Activated T-helper 1 cell treated with anti-CD3 and anti-CD28 coated beads, Interleukin-12 subunit alpha, Interleukin-12 subunit beta, Interleukin-2, Interleukin-4 antibody, amounts not matched to agents 30 ng/mL and 10 ng/mL and 1 ng/mL, durations not matched to agents 14 hours and 24 hours and 36 hours (primary cell): ENCODE data around the gene FBXW9. TPM values are rescaled to one million over a fixed set of nuclear protein-coding genes. Genes with fewer than 3 reads are reported as not detected.
"Not testable (repeated sequence)": the region's sequence is repeated elsewhere in the genome, so short reads cannot be mapped to it uniquely, and the experiment has no call there.

Source experiments
- DNase-seq: peaks from one replicate; pipeline ENCODE4 v3.0.0; 2021; ENCODE audit warnings: low spot score
- H3K27ac Mint-ChIP-seq: one replicate; pipeline ENCODE4 v1.8.0; 2021; ENCODE audit warnings: mild to moderate bottlenecking, mixed read lengths
- H3K27me3 Mint-ChIP-seq: one replicate; pipeline ENCODE4 v1.8.0; 2022; ENCODE audit warnings: mild to moderate bottlenecking, moderate library complexity, mixed read lengths; ENCODE audit not compliant: insufficient read depth
- H3K36me3 Mint-ChIP-seq: one replicate; pipeline ENCODE4 v1.8.0; 2021; ENCODE audit warnings: low read depth, mixed read lengths
- H3K4me1 Mint-ChIP-seq: one replicate; pipeline ENCODE4 v1.8.0; 2021; ENCODE audit warnings: low read depth, mixed read lengths
- H3K4me3 Mint-ChIP-seq: one replicate; pipeline ENCODE4 v1.8.0; 2021; ENCODE audit warnings: mild to moderate bottlenecking, moderate library complexity, mixed read lengths
- H3K9me3 Mint-ChIP-seq: one replicate; pipeline ENCODE4 v1.8.0; 2021; ENCODE audit warnings: mixed read lengths
- intact Hi-C: fragments of 100-400 bp; cut with micrococcal nuclease; formaldehyde crosslinking; loops from one replicate; pipeline ENCODE4 v1.15.1; 2024
- total RNA-seq: library from RNA; stranded (reverse); gene quantifications from 2 replicates; pipeline ENCODE4 v1.2.3, GENCODE V29; 2022

FBXW9 gene
- total RNA-seq, 1 donor from 2014 or later: 11.8 TPM

DNA sequence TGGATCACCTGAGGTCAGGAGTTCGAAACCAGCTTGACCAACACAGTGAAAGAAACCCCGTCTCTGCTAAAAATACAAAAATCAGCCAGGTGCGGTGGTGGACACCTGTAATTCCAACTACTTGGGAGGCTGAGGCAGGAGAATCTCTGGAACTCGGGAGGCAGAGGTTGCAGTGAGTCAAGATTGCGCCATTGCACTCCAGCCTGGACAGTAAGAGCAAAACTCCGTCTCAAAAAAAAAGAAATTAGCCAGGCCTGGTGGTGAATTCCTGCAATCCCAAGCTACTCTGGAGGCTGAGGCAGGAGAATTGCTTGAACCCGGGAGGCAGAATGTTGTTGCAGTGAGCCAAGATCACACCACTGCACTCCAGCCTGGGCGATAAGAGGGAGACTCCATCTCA, 12.2 kb upstream of the FBXW9 start:
- Mint-ChIP-seq H3K9me3 (no peaks in the 10 kb centered on the region), H3K36me3 (peaks cover 40% of the 10 kb centered on the region), H3K27me3 (no peaks in the 10 kb centered on the region), H3K4me3 (no peak overlapping the region), H3K27ac (no peak overlapping the region), H3K4me1 (no peaks in the 10 kb centered on the region)
- DNase-seq: no peak
- intact Hi-C loops: no loop called here

GRCh38 chr19:12706332-12706718, 9.9 kb upstream of the FBXW9 start:
- Mint-ChIP-seq H3K4me3 (no peak overlapping the region), H3K27me3 (no peaks in the 10 kb centered on the region), H3K4me1 (no peaks in the 10 kb centered on the region), H3K9me3 (no peaks in the 10 kb centered on the region), H3K27ac (no peak overlapping the region), H3K36me3 (peaks cover 40% of the 10 kb centered on the region)
- intact Hi-C loops: no loop called here
- DNase-seq: no peak

- Mint-ChIP-seq H3K4me3 (no peak overlapping the region), H3K4me1 (no peaks in the 10 kb centered on the region), H3K27ac (no peak overlapping the region), H3K27me3 (no peaks in the 10 kb centered on the region), H3K9me3 (no peaks in the 10 kb centered on the region), H3K36me3 (peaks cover 40% of the 10 kb centered on the region)
- no peak for DNase-seq
- intact Hi-C loops: no loop called here
Observed at GRCh38 chr19:12705654-12706331, 9.4 kb upstream of the FBXW9 start.

GRCh38 chr19:12705169-12705568, 8.7 kb upstream of the FBXW9 start:
- Mint-ChIP-seq H3K27me3 (no peaks in the 10 kb centered on the region), H3K4me1 (no peaks in the 10 kb centered on the region), H3K36me3 (peaks cover 36% of the 10 kb centered on the region), H3K4me3 (no peak overlapping the region), H3K27ac (no peak overlapping the region), H3K9me3 (no peaks in the 10 kb centered on the region)
- DNase-seq: no peak
- intact Hi-C loops: no loop called here

- Mint-ChIP-seq H3K9me3 (no peaks in the 10 kb centered on the region), H3K27me3 (no peaks in the 10 kb centered on the region), H3K4me1 (peaks cover 4% of the 10 kb centered on the region), H3K36me3 (peaks cover 40% of the 10 kb centered on the region), H3K27ac (no peak overlapping the region), H3K4me3 (no peak overlapping the region)
- intact Hi-C loops: no loop called here
- DNase-seq: no peak
Observed at GRCh38 chr19:12703046-12703445, 6.6 kb upstream of the FBXW9 start.

DNA sequence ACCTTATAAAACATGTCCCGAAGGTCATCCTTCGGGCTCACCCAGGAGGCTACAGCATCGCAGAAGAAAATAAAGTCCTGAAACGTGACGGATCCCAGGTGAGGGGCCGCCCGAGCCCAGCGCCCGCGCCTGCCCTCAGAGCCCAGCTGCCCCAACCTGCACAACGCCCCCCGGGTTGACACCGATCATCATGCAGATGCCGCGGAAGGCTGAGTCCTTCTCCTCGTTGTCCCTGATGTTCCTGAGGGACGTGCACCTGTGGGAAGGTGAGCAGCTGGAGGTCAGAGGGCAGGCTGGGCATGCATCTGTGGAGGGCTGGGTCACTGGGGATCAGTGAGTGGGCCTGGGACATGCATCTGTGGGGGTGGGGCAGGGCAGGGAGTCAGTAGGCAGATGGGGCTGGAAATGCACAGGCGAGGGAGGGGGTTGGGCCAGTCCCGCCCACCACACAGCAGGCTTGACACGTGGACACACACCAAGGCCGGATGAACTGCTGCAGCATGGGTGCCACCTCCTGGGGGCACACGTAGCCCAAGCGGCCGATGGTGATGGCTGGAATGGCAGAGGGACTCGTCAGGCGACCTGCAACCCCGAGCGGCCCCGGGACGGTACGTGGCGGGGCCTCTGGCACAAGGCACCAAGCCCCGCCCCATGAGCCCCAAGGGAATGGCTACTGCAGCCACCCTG, 5.3 kb upstream of the FBXW9 start:
- intact Hi-C loops: no loop called here
- H3K27me3 Mint-ChIP-seq: no peaks in the 10 kb centered on the region
- no peak overlapping the region for H3K27ac Mint-ChIP-seq
- H3K36me3 Mint-ChIP-seq: peaks cover 41% of the 10 kb centered on the region
- H3K4me3 Mint-ChIP-seq: no peak overlapping the region
- no peak for DNase-seq
- no peaks in the 10 kb centered on the region for H3K9me3 Mint-ChIP-seq
- H3K4me1 Mint-ChIP-seq: peaks cover 7% of the 10 kb centered on the region

- no peak for DNase-seq
- Mint-ChIP-seq H3K4me3 (peak overlapping the region; percentile 79), H3K4me1 (peaks cover 11% of the 10 kb centered on the region), H3K9me3 (no peaks in the 10 kb centered on the region), H3K27ac (peak overlapping the region; percentile 65), H3K36me3 (peaks cover 22% of the 10 kb centered on the region), H3K27me3 (no peaks in the 10 kb centered on the region)
- intact Hi-C loops: no loop called here
Observed at GRCh38 chr19:12698138-12698537, 1.7 kb upstream of the FBXW9 start.

GRCh38 chr19:12697425-12697824, 994 bp upstream of the FBXW9 start:
- not testable (repeated sequence) for H3K27ac Mint-ChIP-seq

GRCh38 chr19:12695997-12696365, 450 bp downstream of the FBXW9 start:
- no peaks in the 10 kb centered on the region for H3K27me3 Mint-ChIP-seq
- peaks cover 14% of the 10 kb centered on the region for H3K36me3 Mint-ChIP-seq
- H3K27ac Mint-ChIP-seq: peak overlapping the region; percentile 93
- H3K4me1 Mint-ChIP-seq: peaks cover 11% of the 10 kb centered on the region
- intact Hi-C loops: loop anchor here (1.0 kb wide), 7 partner anchors 15 to 1191 kb away; partner anchors contain the start of genes DHPS, GET3, RNASEH2A and ZNF653
- peak overlapping the region; percentile 89 for H3K4me3 Mint-ChIP-seq
- DNase-seq: peak; percentile 21
- no peaks in the 10 kb centered on the region for H3K9me3 Mint-ChIP-seq

More at GRCh38 chr19:12697425-12697824, 994 bp upstream of the FBXW9 start:
- H3K27me3 Mint-ChIP-seq, intact Hi-C loops, DNase-seq, H3K9me3 Mint-ChIP-seq: not testable (repeated sequence)
- H3K36me3 Mint-ChIP-seq: peaks cover 19% of the 10 kb centered on the region
- H3K4me1 Mint-ChIP-seq: peaks cover 11% of the 10 kb centered on the region
- peak overlapping the region; percentile 56 for H3K4me3 Mint-ChIP-seq

DNA sequence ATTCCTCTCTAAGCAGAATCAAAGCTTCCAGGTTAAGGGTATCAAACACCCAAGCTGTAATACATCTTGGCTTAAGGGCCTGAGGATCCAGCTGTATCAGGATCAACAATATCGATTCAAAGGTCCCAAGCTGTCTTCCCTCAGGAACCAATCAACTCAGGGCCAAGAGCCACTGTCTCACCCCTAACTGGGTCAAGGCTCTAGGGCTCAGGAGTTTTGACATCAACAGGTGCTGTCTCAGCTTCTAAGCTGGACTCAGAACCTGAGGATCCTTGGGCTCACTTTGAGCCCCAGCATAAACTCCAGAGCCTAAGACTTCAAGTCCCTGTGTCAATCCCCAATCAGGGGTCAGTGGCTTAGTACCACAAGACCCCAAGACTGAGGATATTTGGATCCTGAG, 917 bp downstream of the FBXW9 start:
- DNase-seq: no peak
- peaks cover 14% of the 10 kb centered on the region for H3K36me3 Mint-ChIP-seq
- H3K9me3 Mint-ChIP-seq: no peaks in the 10 kb centered on the region
- no peaks in the 10 kb centered on the region for H3K27me3 Mint-ChIP-seq
- peak overlapping the region; percentile 89 for H3K4me3 Mint-ChIP-seq
- H3K27ac Mint-ChIP-seq: peak overlapping the region; percentile 52
- intact Hi-C loops: no loop called here
- H3K4me1 Mint-ChIP-seq: peaks cover 11% of the 10 kb centered on the region

DNA sequence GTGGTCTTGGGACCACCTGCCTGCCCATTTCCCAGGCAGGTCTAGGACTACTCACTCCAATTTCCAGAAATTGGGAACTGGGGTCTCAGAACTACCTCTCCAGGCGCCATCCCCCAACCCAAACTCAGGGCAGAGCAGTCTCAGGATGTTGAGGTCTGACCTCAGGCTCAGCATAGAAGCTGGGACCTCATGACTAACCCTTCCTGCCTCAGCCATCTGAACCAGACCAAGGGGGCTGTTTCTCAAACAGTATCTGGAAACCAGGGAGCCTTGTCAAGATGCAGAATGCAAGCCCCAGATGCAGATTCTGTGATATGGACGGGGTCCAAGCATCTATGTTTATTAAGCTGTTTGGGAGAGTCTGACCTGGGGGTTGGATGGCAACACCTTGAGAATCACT, 1.3 kb downstream of the FBXW9 start:
- H3K36me3 Mint-ChIP-seq: peaks cover 14% of the 10 kb centered on the region
- intact Hi-C loops: no loop called here
- peak overlapping the region; percentile 89 for H3K4me3 Mint-ChIP-seq
- no peak for DNase-seq
- H3K27ac Mint-ChIP-seq: no peak overlapping the region
- H3K9me3 Mint-ChIP-seq: no peaks in the 10 kb centered on the region
- H3K4me1 Mint-ChIP-seq: peaks cover 11% of the 10 kb centered on the region
- H3K27me3 Mint-ChIP-seq: no peaks in the 10 kb centered on the region

- Mint-ChIP-seq H3K9me3 (no peaks in the 10 kb centered on the region), H3K4me1 (peaks cover 11% of the 10 kb centered on the region), H3K36me3 (peaks cover 13% of the 10 kb centered on the region), H3K27ac (no peak overlapping the region), H3K4me3 (peak overlapping the region; percentile 89), H3K27me3 (no peaks in the 10 kb centered on the region)
- no peak for DNase-seq
- intact Hi-C loops: no loop called here
Observed at GRCh38 chr19:12694641-12695040, 1.8 kb downstream of the FBXW9 start.

DNA sequence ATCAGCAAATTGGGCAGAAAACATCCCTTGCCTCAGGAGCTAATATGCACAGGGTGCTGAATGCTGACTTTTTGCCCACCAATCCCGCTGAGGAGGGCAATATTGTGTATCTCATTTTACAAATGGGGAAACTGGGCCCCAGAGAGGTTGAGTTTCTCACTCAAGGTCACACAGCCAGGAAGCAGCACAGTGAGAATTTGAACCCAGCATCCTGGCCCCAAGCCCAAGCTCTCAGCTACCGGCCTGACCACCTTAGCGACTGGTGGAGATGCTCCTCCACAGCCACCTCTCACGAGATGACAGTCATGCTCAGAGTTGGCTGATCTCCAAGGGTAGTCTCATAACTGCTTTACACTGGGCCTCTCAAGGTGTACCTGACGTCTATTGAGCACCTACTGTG, 3.5 kb downstream of the FBXW9 start:
- no peaks in the 10 kb centered on the region for H3K27me3 Mint-ChIP-seq
- H3K27ac Mint-ChIP-seq: no peak overlapping the region
- intact Hi-C loops: no loop called here
- H3K36me3 Mint-ChIP-seq: peaks cover 5% of the 10 kb centered on the region
- no peak for DNase-seq
- H3K4me3 Mint-ChIP-seq: no peak overlapping the region
- peaks cover 7% of the 10 kb centered on the region for H3K4me1 Mint-ChIP-seq
- no peaks in the 10 kb centered on the region for H3K9me3 Mint-ChIP-seq
